Ascending aorta (tissue), 2 donors: ENCODE data around the gene SEMA4F. TPM values are rescaled to one million over a fixed set of nuclear protein-coding genes. Genes with fewer than 3 reads are reported as not detected.

Experiments
- DNase-seq, 2 donors: peaks; one replicate each; pipeline ENCODE4 v3.0.0-alpha.2; 2019; ENCODE audit warnings: low spot score in 2 of 2
- H3K27ac ChIP-seq, 2 donors: fragments of 200-600 bp; sonication (generic); one replicate each; pipeline ENCODE4 v1.5.1; 2016 to 2017; ENCODE audit warnings: mild to moderate bottlenecking in 1 of 2
- H3K27me3 ChIP-seq: fragments of 200-600 bp; sonication (generic); one replicate; pipeline ENCODE4 v1.5.1; 2017
- H3K36me3 ChIP-seq, 2 donors: fragments of 200-600 bp; sonication (generic); one replicate each; pipeline ENCODE4 v1.5.1; 2016
- H3K4me1 ChIP-seq, 2 donors: fragments of 200-600 bp; sonication (generic); one replicate each; pipeline ENCODE4 v1.5.1; 2016 to 2017; ENCODE audit warnings: mild to moderate bottlenecking in 1 of 2
- H3K4me3 ChIP-seq, 2 donors: fragments of 200-600 bp; sonication (generic); one replicate each; pipeline ENCODE4 v1.5.1; 2016 to 2017; ENCODE audit warnings: mild to moderate bottlenecking in 1 of 2
- H3K9me3 ChIP-seq, 2 donors: fragments of 200-600 bp; sonication (generic); one replicate each; pipeline ENCODE4 v1.5.1; 2016
- intact Hi-C: fragments of 100-400 bp; cut with DNase I; formaldehyde crosslinking; loops from one replicate; pipeline ENCODE4 v1.15.1; 2023
- total RNA-seq: library from RNA; depleted of rRNA; stranded (reverse); fragments of >200 nt; gene quantifications from one replicate; pipeline ENCODE4 v1.1.0, GENCODE V29; 2016
- TF ChIP-seq, protein P1 (sequence below), 3 experiments: fragments of 200-600 bp in 2 of 3; fragments of 450-650 bp in 1 of 3; sonication (generic) in 2 of 3; IDR thresholded peaks; one replicate each; pipeline ENCODE4 v1.5.1; 2016 to 2019; ENCODE audit warnings: antibody characterized with exemption in 3 of 3, mild to moderate bottlenecking in 1 of 3, moderate library complexity in 1 of 3

SEMA4F gene
- total RNA-seq, 1 donor from 2014 or later: 0.32 TPM

DNA sequence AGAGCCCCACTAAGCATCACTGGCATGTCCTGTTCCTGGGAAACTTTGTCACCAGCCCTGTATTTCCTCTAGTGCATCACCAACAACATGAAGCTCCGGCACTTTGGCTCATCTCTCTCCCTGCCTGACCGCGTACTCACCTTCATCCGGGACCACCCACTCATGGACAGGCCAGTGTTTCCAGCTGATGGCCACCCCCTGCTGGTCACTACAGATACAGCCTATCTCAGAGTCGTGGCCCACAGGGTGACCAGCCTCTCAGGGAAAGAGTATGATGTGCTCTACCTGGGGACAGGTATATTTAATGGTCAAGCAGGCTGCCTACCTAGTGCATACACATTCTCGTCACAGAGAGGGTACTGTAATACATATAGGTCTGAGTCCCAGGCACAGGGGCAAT is 21.0 kb downstream of the SEMA4F start:
- Histone ChIP-seq H3K9me3 (no peaks in the 10 kb centered on the region), H3K27me3 (no peaks in the 10 kb centered on the region), H3K4me1 (no peaks in the 10 kb centered on the region), H3K4me3 (no peak overlapping the region), H3K36me3 (peaks cover 31 to 50% of the 10 kb centered on the region in 2 donors), H3K27ac (no peak overlapping the region)
- intact Hi-C loops: no loop called here
- DNase-seq: no peak
- TF ChIP-seq, protein P1, sequence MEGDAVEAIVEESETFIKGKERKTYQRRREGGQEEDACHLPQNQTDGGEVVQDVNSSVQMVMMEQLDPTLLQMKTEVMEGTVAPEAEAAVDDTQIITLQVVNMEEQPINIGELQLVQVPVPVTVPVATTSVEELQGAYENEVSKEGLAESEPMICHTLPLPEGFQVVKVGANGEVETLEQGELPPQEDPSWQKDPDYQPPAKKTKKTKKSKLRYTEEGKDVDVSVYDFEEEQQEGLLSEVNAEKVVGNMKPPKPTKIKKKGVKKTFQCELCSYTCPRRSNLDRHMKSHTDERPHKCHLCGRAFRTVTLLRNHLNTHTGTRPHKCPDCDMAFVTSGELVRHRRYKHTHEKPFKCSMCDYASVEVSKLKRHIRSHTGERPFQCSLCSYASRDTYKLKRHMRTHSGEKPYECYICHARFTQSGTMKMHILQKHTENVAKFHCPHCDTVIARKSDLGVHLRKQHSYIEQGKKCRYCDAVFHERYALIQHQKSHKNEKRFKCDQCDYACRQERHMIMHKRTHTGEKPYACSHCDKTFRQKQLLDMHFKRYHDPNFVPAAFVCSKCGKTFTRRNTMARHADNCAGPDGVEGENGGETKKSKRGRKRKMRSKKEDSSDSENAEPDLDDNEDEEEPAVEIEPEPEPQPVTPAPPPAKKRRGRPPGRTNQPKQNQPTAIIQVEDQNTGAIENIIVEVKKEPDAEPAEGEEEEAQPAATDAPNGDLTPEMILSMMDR (IDR thresholded peaks at IDR 0.05): no peak

DNA sequence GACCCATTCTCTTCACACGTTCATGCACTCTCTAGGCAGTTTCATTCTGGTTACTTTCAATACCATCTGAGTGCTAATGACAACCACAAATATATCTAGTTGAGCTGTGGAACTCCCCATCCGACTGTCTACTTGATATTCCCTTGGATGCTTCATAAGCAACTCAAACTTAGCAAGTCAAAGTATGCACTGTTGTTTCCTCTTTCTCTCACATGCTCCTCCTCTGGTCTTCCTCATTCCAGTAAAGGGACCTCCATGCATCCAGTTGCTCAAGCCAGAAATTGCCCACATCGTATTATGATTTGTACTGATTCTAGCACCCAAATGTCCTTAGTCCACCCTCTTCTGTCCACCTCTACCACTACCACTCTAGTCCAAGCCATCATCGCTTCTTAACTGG is 22.3 kb downstream of the SEMA4F start:
- Histone ChIP-seq H3K4me3 (no peak overlapping the region), H3K9me3 (no peaks in the 10 kb centered on the region), H3K27ac (no peak overlapping the region), H3K27me3 (no peaks in the 10 kb centered on the region), H3K36me3 (peaks cover 34 to 55% of the 10 kb centered on the region in 2 donors), H3K4me1 (no peaks in the 10 kb centered on the region)
- no peak for DNase-seq
- intact Hi-C loops: no loop called here
- TF ChIP-seq, protein P1 (IDR thresholded peaks at IDR 0.05): no peak

DNA sequence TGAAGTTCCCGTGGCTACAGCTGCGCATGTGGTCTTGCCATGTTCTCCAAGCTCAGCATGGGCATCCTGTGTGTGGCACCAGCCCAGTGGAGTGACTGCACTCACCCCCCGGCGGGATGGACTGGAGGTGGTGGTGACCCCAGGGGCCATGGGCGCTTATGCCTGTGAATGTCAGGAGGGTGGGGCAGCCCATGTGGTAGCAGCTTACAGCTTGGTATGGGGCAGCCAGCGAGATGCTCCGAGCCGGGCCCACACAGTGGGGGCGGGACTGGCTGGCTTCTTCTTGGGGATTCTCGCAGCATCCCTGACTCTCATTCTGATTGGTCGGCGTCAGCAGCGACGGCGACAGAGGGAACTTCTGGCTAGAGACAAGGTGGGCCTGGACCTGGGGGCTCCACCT is 25.6 kb downstream of the SEMA4F start:
- intact Hi-C loops: no loop called here
- Histone ChIP-seq H3K4me3 (no peak overlapping the region), H3K36me3 (peaks cover 27 to 40% of the 10 kb centered on the region in 2 donors), H3K27me3 (no peaks in the 10 kb centered on the region), H3K9me3 (no peaks in the 10 kb centered on the region), H3K27ac (no peak overlapping the region), H3K4me1 (no peaks in the 10 kb centered on the region)
- no peak for DNase-seq
- TF ChIP-seq, protein P1 (IDR thresholded peaks at IDR 0.05): no peak

DNA sequence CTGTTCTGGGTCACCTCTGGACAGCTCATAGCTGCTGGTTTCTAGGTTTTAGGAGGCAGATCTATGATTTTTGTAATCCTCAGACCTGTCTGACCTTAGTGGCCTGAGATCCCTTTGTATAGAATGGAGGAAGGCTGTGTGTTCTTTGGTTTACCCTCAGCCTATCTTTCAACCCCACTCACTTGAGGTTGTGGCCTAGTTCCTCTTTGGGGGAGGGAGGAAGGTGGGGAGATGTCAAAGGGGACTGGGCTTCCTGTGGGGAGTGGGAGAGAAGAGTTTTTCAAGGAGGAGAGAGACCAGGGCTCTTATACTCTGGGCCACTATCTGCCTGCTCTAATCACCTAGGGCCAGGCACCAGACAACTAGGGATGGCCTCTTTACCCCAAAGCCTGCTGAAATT is 28.5 kb downstream of the SEMA4F start:
- H3K27ac ChIP-seq: no peak overlapping the region
- H3K4me1 ChIP-seq: no peaks in the 10 kb centered on the region
- intact Hi-C loops: no loop called here
- peaks cover 14 to 19% of the 10 kb centered on the region in 2 donors for H3K36me3 ChIP-seq
- H3K27me3 ChIP-seq: no peaks in the 10 kb centered on the region
- no peak overlapping the region for H3K4me3 ChIP-seq
- TF ChIP-seq, protein P1 (IDR thresholded peaks at IDR 0.05): no peak
- DNase-seq: no peak
- no peaks in the 10 kb centered on the region for H3K9me3 ChIP-seq

DNA sequence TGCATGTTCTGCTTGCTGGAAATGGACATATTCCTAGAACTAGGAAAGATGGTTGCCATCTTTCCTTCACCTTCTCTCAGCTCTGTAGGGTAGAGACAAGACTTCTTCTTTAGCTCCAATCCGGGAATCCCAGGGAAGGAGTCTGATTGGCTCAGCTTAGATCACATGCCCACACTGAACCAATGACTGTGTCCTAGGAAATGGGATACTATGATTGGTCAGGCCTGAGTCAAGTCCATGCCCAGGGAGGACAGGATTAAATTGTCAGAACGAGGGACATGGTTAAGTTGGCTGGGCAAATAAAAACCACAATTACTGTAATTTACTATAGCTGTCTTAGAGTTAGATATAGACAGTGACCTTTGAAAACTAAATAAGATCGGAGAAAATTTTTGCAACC is 31.4 kb downstream of the SEMA4F start:
- Histone ChIP-seq H3K27me3 (no peaks in the 10 kb centered on the region), H3K27ac (no peak overlapping the region), H3K4me3 (no peak overlapping the region), H3K36me3 (peaks cover 0 to 2% of the 10 kb centered on the region in 2 donors), H3K9me3 (no peaks in the 10 kb centered on the region), H3K4me1 (no peaks in the 10 kb centered on the region)
- TF ChIP-seq, protein P1 (IDR thresholded peaks at IDR 0.05): no peak
- intact Hi-C loops: no loop called here
- DNase-seq: no peak

DNA sequence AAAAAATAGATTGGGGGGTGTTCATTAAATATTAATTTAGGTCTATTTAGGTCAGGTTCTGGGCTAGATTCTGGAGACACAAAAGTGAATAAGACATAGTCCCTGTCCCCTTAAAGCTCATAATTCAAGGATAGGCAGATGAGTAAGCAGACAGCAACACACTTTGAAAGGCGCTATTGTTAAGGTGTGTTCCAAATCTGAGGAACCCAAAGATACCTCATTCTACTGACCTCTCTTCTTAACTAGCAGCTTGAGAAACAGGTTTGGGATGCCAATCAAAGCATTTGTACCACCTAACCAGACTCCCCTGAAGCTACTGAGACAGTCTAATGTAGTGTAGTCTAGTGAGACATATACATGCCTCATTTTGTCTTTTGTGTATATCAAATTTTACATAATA is 34.8 kb downstream of the SEMA4F start:
- TF ChIP-seq, protein P1 (IDR thresholded peaks at IDR 0.05): no peak
- Histone ChIP-seq H3K27me3 (no peaks in the 10 kb centered on the region), H3K36me3 (no peaks in the 10 kb centered on the region), H3K4me3 (no peak overlapping the region), H3K4me1 (no peaks in the 10 kb centered on the region), H3K9me3 (no peaks in the 10 kb centered on the region), H3K27ac (no peak overlapping the region)
- no peak for DNase-seq
- intact Hi-C loops: no loop called here
